ENCODE measurements around the gene ZXDC. TPM values are rescaled to one million over a fixed set of nuclear protein-coding genes. Genes with fewer than 3 reads are reported as not detected.

Gene ZXDC
- total RNA-seq, 1 donor from 2014 or later = 20.7 TPM

DNA sequence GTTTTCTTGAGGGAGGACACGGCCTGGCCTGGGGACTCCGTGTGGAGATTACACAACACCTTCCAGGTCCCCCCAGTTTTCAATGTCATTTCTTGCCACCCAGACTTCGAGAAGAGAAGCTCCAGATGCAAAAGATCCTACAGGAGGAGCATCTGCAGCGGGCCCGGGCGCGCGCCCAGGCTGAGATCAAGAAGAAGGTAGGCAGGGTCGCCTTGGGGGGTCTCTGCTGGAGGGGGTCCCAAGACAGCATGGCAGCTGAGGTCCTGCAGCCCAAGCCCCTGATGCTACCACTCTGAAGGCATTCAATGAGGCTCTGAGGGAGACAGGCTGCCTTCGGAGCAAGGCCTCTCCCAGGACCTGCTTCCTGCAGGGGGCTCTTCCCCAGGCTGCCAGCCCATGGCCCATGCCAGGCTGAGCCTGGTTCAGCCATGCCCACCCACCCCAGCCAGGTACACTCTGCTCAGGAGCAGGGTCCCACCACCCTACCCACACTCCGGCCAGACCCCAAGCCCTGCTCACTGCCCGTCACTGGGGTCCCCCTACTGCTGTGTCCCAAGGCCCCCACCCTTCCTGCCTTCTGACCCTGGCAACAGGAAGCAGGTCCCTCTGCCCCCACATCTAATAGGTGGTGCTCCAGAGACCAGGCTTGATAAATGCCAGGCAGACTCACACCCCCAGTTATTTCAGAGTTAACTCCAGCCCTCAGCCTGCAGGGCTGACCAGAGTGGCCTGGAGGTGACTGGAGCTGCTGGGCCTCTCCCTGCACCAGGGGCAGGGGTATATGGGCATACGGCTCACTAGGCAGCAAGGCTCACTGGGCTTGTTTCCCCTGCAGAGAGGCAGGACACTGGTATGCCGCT is 40.0 kb downstream of the ZXDC start:
- DNase-seq = no peak

DNA sequence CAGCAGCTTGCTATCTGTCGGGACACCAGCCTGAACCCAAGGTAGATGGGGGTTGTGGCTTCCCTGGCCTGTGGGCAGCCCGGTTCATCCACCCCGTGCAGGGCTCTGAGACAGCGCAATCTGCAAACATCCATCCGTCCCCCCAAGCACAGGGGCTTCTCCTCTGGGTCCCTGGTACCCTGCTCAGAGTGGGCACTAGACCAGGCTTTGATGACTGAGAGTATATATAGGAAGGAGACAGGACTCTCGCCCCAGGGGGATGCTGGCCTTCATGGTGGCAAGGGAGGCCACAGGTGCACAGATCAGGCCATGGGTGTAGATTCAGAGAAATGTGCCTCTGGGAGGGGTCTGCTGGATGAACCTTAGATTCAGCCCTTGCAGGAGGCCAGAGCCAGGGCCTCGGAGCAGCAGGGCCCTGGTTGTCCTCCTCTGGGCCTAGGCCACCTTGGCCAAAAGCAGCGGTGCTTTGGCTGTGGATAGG is 40.7 kb downstream of the ZXDC start:
- no peak for DNase-seq

DNA sequence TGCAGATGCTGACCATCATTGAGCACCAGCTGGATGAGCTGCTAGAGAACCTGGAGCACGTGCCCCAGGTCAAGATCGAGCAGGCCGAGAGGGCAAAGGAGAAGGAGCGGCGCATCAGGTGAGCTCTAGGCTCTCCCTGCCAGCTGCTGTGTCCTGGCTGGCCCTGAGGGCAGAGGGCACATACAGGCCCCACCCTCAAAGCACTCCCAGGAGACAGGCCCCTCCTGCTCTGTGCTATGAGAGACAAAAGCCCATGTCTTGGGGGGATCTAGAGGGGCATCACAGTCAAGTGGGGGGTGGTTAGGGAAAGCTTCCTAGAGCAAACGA is 41.5 kb downstream of the ZXDC start:
- DNase-seq = no peak

DNA sequence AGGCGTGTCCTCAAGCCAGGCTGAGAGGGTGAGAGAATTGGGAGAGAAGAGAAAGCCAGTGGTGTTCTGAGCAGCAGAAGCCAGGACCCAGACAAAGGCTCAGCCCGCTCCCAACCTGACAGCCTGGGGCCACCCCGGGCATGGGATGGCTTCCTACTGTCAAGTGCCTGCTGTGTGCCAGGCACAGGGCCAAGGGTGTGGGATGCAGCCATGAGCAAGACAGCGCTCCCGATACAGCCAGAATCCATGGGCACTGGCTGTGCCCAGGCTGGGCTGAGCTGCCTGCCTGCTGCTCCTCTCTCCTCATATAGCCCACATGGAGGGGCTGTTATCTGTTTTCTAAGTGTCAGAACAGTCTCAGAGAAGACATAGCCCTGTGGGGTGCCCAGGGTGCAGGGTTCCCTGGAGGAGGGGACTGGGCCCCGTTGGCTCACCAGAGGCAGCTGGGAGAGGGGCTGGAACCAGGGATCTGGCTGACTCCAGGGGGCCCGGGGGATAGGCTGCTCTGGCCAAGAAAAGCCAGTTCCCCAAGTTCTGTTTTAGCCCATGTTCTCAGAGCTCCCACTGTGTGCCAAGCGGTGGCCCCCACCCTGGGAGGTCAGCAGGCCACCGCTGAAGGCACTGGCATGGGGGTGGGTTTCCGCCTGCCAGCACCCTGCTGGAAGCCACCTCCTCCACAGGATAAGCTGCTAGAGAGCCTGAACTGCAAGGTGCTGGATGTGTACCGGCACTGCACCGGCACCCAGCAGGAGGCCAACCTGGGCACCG is 42.0 kb downstream of the ZXDC start:
- no peak for DNase-seq

DNA sequence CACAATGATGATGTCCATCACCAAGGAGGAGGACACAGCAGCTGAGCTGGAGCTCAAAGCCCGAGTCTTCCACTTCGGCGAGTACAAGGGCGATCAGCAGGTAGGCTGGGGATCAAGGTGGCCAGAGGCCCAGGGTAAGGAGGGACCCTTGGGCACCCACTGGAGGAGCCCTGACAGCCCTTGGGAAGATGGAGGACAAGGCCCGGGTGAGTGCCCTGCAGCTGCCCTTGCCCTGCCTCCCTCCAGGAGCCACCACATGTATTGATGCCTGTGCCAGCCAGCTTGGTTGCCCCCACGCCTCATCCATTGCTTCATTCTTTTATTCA is 42.6 kb downstream of the ZXDC start:
- no peak for DNase-seq

DNA sequence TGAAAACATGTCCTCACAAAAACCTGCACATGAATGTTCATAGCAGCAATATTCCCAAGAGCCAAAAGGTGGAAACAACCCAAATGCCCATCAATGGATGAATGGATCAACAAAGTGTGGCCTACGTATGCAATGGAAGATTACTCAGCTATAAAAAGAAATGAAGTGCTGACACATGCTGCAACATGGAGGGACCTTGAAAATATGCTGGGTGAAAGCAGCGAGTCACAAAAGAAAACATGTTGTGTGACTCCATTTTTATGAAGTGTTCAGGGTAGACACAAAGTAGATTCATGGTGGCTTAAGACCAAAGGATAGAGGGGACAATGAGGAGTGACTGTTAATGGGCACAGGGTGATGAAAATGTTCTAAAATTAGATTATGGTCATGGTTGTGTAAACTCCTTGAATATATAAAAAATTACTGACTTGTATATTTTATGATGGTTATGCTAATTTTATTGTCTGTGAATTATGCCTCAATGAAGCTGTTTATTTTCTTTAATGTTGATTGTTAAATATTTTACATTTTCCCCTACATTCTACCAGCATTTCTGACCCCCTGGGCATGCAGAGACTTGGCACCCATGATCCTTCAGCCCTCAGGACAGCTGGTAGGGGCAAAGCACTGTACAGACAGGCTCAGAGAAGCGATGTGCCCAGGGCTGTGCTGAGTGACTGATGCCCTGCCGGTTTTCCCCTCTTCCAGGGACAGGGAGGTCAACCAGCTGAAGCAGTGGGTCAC is 43.2 kb downstream of the ZXDC start:
- DNase-seq = no peak

DNA sequence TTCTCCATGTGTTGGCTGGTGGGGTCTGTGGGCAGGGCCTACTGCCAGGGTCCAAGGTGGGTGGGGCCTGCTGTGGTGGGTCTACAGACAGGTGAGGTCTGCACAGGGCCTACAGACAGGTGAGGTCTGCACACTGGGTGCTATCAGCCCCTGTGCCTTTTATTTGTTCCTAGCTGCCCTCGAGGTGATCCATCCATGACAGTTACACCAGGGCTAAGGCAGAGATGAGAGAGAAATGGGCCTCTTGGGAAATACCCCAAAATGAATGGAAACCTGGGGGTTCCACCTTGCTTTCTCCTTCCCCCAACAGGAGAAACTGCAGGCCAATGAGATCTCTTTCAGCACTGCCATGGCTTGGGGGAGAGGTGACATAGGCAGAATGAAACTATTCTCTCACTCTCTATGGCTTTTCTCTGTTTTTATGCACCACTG is 44.6 kb downstream of the ZXDC start:
- no peak for DNase-seq

DNA sequence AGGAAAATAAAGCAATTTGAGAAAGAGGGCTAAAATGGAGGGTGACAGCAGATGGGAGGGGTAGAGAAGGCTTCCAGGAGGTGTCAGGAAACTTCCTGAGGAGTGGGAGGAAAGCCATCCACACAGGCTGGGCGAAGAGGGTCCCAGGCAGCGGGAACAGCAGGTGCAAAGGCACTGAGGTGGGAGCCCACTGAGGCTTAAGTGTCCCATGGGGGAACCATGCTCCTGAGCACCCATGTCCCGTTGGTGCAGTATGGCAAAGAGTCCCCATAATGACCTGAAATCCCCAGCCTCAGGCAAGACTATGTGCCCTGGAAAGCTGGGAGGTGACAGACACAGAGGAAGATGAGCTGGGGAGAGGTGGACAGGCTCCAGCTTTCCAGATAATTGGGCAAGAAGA is 50.9 kb downstream of the ZXDC start:
- DNase-seq = no peak

DNA sequence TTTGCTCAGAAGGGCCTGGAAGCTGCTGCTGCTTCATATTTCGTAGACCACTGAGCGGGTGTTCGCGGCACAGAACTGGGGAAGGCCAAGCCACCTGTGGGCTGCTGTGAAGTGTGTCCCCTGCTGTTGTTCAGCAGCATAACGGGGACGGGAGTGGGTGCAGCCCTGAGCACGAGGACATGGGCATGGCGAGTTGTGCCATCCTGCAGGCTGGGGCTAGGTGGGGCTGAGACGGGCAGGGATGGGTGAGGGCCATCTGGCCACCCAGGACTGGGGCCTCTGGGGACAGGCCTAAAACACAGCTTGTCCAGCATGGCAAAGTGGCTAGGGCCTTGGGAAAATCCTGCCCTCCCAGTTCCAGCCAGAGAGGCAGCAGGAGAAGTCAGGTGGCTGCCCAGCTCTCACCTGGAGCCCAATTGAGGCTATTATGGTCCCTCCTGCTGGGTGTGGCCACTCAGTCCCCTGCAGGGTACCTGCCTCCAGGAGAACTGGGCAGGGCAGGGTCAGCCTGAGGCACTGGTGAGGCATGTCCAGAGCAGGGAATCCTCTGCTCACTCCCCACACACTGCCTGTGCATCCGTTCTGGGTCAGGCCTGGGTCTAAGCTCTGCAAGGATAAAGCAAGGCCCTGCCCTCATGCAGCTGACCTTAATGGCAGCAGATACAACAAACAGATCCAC is 51.5 kb downstream of the ZXDC start:
- DNase-seq = no peak

DNA sequence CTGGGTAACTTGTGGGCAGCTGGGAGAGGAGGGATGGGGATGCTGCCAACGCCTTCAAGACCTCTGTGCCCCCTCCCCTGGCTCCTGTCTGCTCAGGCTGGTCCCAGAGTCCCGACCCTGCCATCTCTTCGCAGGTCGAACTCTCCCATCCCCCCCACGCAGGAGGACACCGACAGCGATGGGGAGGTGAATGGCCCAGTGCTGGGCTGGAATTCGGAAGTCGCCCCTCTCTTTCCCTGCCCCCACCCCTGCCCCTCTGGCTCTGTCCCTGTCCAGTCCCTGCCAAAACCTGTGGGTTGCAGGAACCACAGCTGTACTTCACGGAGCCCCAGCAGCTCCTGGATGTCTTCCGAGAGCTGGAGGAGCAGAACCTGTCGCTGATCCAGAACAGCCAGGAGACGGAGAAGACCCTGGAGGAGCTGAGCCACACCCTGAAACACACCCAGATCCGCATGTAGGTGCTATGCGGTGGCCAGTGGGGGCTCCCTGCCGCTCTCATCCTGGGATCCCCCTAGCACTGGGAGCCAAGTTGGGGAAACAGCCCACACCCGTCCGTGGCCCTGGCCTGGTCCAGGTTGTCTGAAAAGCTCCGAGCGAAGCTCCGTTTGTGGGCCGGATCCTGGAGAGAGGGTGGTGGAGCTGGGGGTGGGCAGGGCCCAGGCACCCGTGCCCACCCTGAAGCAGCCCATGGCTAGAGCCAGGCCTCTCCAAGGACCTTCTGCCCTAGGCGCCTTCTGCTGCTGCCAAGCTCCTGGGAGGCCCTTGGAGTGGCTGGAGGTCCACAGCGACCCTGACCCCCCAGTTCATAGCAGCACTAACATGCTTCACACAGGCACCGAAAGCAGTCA is 52.3 kb downstream of the ZXDC start:
- no peak for DNase-seq

DNA sequence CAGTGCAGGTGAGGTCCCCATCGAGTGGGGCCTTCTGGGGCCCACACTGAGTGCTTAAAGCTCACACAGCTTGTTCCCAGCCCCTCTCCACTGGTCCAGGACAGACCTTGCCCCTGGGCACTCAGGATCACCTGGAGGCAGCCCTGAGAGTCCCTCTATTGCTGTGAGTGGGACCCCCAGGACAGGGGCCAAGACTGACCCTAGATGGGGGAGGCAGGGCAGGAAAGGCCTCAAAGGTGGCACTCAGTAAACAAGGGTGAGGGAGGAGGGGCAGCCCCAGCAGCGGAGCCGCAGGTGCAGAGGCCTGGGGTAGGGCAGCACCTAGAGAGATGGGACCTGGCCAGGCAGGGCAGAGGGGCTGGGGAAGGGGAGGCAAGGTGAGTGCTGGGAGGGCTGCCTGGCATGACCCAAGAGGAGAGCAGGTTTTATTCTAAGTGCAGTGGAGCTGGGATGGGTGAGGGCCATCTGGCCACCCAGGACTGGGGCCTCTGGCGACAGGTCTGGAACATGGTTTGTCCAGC is 53.1 kb downstream of the ZXDC start:
- DNase-seq = no peak

DNA sequence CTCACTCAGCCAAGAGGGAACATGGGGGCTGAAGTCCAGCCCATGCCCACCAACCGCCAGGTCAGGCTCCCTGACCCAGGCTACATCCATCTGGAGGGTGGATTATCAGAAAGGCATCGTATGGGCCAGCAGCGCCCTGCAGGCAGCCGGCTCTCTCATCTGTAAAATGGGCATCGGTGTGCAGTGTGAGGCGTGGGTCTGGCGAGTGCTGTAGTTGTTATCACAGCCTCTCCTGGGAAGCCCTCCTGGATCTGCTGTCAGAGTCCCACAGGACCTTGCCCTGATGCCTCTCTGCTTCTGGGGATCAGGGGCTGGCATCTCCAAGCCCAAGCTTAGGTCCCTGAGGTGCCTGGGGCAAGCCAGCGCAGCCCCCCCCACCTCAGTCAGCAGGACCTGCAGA is 53.6 kb downstream of the ZXDC start:
- DNase-seq = no peak

DNA sequence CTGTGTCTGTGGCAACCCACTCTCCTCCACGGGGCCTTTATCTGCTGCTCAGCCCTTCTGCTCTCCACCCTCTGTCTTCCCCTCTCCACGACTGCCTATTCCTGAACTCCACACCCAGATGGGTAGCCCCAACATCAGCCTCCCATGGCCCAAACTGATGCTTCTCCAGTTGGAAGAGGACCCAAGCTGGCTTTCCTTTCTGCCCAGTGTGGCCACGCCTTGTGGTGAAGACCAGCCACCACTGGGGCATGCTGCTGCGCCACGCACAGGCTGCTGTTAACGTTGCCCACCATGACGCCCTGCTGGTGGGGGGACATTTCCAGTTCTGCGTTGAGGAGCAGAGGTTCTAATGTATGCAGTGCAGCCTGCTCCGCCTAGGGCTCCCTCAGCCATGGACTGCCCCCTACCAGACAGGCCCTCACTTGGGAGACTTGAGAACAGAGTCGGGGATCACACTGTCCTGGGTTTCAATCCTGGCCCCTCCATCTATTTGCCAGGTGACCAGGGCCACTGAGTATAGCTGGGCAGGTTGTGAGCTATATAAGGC is 54.0 kb downstream of the ZXDC start:
- DNase-seq = no peak

DNA sequence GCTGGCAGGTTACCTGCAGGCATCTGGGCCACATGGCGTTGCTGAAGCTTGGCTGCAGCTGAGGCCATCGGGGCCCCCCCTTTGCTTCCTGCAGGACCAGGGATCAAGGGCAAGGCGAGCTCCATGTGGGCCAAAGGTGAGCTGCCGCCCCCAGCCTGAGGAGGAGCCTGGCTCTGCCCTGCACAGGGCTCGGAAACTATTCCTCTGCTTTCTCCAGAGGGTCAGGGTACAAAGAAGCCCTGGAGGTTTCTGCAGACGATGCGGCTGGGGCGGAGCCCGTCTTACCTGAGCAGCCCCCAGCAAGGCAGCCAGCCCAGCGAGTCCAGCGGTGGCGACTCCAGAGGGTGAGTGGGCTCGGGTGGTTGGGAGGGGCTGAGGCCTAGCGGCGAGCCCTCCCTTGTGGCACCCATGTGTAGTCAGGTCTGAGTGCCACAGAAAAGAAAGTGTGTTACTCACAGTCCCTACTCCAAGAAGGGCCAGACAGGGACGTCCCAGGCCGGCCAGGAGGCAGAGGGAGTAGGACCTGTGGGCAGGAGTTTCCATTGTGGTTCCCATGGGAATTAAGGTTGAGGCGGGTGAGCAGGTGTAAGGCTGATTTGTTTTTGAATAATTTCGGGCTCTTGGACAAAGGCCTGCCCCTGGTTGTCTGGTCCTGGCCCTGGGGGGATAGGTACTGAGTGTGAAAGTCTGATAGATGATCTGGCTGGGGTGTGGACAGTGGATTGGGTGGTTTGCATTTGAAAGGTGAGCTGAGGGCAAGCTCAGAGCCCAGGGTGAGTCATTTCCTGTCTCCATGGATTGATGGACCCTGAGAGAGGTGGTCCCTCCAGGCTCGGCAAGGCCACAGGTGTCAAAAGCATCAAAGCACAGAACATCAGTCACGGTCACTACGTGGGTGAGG is 55.6 kb downstream of the ZXDC start:
- DNase-seq = no peak

DNA sequence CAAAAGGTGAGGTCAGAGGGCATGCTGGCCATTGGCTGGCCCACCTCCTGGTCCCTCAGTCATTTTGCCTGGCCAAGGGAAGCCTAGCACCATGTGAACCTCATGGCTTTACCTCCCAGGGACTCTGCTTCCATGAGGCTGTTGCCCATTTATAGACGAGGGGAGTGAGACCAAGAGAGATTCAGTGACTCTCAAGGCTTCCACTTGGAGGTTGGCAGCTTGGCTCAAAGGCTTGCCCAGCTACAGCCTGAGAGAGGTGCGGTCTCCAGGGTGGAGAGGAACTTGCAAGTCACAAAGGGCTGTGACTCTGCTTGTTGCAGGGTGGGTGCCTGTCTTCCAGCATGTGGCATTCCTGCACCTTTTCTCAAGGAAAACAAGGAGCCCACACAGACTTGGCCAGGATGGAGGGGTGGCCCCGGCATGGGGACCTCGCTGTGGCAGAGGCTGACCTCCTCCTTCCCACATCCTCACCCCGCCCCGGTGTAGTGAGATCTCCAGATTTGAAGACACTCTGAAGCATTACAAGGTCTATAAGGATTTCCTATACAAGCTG is 56.5 kb downstream of the ZXDC start:
- no peak for DNase-seq

DNA sequence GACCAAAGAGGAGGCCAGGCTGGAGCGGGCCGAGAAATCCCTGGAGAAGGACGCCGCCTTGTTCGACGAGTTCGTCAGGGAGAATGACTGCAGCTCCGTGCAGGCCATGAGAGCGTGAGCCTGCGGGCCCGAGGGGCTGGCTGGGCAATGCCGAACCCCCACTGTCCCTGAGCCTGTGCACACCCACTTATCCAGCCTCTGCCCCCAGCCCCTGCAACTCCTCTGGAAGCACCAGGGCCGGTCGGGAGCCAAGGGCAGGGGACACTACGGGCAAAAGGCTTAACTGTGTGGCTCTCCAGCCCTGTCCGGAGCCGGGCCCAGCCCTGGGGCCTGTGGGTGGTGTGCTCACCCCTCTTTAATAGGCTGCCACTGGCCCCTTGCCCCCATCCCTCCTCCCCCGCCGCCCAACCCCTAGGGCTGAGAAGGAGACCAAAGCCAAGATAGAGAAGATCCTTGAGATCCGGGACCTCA is 57.0 kb downstream of the ZXDC start:
- no peak for DNase-seq

DNA sequence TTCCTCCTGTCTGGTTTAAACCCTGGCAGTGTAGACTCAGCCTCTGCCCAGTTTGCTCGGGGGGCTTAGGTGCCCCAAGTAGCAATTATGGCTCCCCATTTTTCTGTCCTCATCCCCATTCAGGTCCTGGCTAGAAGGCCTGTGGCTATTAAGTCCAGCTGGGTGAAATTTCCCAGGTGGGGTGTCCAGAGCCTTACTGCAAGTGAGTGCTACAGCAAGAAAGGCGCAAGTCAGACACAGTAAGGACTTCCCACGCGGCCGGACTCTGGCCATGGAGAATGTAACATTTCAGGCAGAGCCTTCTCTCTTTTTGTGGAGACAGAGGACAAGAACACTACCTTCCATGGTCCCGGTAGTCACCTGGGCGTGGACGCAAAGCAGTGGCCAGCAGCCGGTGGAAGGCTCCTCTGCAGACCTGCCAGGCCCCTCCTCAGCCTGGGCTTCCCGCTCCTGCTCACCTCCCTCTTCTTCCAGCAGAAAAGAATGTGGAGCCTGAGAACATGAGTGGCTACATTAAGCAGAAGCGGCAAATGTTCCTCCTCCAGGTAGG is 57.6 kb downstream of the ZXDC start:
- DNase-seq = no peak

DNA sequence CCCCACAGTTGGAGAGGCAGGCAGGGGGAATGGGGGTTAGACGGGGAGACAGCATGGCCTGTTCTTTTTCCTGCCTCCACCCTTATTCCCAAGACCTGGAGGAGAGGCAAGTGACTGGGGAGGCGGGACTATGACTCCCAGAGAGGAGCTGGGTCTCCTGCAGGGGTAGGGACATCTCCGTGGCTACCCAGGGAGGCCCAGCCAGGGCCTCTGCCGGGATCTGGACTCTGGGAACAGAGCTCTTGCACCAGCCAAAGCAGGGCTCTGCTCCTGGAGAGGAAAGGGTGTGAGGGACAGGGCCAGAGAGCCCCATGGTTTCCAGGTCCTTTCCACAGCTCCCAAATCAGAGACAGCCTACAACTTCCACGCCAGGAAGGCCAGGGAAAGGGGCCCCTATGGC is 58.2 kb downstream of the ZXDC start:
- no peak for DNase-seq

DNA sequence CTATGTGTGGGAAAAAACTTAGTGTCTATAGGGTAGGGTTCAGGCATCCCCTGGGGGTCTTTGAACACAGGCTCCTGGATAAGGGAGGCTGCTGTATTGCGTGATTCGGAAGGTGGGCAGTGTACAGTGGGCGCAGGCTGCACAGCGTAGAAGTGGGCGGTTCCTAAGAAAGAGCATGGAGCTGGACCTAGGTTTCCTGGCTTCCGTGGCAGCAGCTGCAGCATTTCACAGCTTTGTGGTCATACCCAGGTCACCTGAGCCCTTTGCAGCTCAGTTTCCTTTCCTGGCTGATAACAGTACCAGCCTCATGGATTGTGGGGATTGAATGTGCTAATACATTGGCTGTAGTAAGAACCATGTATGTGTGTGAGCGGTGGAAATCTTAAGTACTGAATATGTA is 58.7 kb downstream of the ZXDC start:
- no peak for DNase-seq

All from skin of body (tissue), 2 donors.